Measurements from ENCODE around the gene COA1.

DNA sequence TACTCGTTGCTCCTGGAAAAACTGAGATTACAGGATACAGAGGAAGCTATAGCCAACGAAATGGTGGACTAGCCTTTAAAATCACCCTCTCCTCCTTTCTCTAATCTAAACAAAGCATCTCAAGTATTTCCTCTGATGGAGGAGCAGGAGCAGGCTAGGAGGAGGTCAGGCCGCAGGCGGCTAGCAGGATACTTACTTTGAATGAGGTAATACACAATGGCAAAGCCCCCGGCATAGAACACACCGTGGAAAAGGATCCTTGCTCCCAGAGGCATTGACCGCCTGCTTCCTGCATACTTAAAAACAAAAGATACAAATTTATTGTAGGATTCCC, 82.0 kb downstream of the COA1 start:
- TF ChIP-seq, protein P1, sequence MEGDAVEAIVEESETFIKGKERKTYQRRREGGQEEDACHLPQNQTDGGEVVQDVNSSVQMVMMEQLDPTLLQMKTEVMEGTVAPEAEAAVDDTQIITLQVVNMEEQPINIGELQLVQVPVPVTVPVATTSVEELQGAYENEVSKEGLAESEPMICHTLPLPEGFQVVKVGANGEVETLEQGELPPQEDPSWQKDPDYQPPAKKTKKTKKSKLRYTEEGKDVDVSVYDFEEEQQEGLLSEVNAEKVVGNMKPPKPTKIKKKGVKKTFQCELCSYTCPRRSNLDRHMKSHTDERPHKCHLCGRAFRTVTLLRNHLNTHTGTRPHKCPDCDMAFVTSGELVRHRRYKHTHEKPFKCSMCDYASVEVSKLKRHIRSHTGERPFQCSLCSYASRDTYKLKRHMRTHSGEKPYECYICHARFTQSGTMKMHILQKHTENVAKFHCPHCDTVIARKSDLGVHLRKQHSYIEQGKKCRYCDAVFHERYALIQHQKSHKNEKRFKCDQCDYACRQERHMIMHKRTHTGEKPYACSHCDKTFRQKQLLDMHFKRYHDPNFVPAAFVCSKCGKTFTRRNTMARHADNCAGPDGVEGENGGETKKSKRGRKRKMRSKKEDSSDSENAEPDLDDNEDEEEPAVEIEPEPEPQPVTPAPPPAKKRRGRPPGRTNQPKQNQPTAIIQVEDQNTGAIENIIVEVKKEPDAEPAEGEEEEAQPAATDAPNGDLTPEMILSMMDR (IDR thresholded peaks at IDR 0.05; ENCODE audit: insufficient read depth, low read length, poor library complexity, severe bottlenecking) = no peak
- TF ChIP-seq EZH2phosphoT487 (conservative IDR thresholded peaks at IDR 0.05; ENCODE audit: low read length) = no peak

Data from SU-DHL-6 (cell line).